ENCODE results near the gene NBEAL2.

Gene NBEAL2

DNA sequence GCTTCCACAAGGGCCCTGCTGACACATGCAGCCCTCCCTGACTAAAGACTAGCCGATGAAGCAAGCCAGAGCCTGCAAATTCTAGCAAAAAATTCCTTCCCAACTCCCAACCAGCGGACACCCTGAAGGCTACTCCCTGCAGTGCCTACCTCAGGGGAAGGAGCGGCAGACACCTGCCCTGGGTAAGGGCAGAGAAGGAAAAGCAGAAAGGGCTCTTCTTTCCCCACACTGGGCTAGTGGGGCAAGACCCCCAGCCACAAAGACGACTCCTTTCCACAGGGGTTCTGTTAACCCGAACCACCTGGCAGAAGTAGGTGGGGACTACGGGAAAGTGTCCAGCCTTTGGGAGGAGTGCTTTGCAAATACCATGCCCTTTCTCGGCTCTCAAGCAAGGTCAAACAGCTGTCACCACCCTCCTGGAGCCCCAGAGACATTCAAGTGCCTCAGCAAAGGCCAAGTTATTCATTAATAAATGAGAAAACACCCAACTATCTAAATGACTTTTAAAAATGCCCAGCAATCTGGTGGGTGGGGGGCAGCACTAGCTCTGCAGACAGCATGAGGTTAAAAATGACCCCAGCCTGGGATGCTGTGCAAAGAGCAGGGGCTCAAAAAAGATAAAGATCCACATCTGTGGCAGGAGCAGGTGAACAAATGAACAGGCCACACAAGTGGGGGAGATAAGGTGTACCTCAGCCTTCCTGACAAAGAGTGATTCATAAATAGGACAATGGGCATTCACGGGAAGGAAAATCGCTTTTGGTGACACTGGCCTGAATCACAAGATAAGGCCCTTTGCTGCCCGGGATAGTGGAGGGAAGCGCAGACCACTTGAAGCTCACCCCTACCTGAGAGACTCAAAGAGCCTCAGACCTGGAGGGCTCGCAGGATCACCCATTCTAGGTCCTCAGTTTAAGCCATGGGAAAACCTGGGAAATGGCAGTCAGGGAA lies 36.0 kb upstream of the NBEAL2 start:
- DNase-seq: no peak

DNA sequence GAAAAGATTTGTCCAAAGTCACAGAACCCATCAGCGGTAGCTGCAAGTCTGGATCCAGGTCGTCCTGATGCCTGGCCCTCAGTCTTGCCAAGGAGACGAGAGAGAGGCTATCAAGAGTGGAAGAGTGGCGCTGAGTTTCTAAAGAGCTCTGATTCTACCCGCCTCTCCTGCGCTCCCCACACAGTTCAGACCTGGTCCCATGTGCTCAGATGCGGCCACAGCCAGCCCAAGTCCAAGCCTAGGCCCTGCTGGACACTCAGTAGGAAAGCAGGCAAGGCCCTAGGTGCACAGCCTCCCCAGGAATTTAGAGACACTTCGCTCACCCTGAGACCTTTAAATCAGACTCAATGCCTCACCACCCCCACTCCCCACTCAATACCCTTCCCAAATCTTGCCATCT lies 35.3 kb upstream of the NBEAL2 start:
- no peak for DNase-seq

DNA sequence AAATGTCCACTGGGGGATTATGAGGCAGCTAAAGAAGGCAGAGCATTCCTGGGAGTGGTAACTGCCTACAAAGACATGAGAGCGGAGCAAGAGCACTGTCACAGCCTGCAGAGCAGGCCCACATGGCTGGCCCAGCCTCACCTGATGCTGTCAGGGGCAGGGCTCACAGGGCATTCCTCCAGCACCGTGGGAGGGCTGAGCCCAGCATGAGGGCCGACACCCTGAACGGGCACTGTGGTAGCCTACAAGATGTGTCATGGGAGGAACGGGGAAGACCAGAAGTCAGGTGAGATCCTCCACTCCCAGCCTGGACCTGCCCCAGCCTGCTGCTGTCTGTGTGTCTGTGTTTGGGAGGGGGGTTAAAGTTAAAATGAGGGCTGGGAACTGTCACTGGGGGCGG lies 33.0 kb upstream of the NBEAL2 start:
- DNase-seq: no peak

DNA sequence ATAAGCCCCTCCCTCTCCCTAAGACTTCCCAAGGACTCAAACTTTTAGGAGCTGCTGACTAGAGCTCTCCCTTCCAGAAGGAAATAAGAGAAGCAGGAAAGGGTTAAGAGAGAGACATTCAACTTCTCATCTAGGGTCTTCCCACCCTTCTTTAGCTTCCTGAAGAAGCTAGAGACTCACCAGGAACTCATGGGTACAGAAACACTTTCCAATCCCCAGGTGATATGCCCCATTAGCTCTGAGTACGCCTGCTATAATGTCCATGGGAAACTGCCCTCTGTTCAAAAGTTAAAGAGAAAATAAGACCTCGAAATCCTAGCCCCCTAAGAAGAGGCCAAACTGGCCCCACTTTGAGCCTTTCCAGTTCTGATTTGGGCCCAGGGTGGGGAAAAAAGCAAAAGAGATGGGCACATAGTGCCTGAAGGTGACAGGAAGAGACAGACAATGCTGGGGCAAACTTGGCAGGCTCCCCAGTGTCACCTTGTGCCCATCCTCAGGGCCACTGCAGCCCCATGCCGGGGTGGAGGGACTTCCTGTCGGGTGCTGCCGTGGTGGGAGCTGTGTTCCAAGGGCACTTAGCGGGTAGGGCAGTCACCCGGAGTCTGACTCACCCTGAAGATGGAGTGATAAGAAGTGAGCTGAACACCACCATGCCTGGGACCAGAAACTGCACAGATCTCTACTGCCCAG lies 32.5 kb upstream of the NBEAL2 start:
- peak; percentile 83 for DNase-seq

DNA sequence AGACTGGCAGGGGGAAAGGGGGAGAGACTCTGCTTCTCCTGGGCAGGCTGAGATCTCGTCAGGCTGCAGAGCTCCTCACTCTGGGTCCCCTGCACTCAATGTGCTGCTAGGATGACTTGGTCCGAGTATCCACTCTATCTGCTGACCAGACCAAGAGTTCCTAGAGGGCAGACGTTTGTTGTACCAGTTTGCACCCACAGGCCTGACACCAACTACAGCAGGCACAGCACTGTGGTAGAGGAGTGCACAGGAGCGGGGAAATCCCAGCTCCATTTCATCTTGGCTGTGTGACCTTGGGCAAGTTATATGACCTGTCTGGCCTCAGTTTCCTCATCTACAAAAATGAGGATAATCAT lies 31.9 kb upstream of the NBEAL2 start:
- peak; percentile 26 for DNase-seq

DNA sequence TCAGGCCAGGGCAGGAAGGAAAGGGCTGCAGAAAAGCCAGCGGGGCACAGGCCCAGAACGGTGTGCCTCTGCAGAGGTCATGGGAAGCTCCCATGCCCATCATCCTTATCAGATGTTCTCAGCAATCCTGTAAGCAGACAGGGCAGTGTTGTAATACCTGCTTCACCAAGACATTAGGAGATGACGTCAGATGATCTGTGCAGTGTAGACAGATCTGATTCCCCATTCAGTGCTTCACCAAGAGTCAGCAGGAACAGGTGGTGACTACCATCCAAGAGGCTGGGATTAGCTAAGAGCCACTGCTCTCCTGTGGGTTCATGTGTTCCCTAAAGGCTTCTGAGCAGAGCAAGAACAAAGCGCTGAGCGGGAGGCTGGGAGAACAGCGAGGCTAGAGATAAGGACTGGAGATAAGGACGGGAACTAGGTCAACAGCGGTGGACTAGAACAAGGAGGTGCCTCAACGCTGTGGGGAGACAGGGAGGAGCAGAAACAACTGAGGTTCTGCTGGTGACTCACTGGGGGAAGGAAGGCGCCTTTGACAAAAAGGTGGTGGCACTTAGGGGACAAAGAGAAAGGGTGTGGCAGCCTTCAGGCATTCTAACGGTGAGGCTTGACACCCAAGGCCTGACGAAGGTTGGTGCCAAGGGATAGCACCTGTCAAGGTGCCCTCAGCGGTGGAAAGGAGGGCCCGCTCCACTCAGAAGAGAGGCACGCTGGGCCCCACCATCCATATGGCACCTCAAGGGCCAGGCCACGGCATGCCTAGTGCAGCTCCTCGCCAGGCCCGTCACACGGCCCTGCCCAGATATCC lies 31.3 kb upstream of the NBEAL2 start:
- DNase-seq: peak; percentile 77

DNA sequence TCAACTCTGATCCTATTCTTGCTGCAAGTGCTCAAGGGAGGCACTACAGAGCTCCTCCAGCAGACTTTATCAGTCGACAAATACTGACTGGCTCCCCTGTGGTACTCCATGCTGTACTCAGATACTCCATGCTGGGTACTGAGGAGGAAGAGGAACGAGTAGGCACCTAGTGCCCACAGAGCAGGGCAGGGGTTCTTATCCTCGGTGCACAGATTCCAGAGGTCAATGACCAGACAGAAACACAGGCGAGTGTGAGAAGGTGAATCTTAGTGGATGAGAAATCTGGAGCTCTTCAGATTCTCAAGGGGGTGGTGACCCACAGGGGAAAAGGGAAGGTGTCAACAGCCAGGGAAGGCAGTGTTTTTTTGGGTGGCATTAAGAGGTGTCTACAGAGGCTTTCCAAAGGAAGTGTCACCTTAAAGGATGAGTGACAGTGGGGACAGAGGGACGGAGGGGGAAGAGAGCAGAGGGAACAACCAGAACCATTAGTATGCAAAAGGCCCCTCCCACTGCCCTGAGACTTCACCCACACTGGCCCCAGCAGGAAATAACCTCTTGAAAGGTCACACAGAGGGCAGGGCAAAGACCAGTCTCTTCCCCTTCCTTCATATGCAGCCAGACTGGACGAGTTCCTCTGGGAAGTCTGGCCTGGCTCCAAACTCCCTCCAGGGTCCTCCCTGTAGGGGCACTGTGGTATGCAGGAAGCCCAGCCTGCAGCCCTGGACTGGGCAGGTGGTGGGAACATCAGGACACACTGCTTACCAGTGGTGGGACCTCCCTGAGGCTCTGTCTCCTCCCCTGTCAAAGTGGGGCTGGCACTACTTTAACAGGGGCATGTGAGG lies 30.4 kb upstream of the NBEAL2 start:
- peak; percentile 33 for DNase-seq

DNA sequence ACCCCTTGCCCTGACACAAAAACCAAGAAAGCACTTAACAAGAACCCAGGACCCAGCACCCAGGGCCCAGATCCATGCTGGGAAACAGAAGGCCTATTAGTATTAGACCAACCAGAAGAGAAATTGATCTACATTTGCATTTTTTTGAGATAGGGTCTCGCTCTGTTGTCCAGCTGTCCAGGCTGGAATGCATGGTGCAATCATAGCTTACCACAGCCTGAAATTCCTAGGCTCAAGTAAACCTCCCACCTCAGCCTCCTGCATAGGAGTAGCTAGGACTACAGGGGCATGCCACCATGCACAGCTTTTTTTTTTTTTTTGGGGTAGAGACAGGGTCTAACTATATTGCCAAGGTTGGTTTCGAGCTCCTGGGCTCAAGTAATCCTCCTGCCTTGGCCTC lies 29.3 kb upstream of the NBEAL2 start:
- no peak for DNase-seq

DNA sequence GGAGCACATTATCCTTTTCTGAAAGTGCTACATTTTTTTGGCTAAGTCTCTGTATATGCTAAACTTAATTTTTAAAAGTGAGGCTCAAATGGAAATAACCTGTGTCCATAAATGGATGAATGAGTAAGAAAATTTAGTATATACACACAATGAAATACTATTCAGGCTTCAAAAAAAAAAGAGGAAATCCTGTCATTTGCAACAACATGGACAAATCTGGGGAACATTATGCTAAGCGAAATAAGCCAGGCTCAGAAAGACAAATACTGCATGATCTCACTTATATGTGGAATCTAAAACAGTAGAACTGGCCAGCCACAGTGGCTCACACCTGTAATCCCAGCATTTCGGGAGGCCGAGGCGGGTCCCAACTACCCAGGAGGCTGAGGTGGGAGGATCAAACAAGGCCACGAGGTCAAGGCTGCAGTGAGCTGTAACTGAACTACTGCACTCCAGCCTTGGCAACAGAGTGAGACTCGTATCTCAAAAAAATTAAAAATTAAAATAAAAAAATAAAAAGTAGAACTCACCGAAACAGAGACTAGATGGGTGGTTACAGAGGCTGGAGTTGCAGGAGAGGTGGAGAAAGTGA lies 28.7 kb upstream of the NBEAL2 start:
- DNase-seq: no peak

DNA sequence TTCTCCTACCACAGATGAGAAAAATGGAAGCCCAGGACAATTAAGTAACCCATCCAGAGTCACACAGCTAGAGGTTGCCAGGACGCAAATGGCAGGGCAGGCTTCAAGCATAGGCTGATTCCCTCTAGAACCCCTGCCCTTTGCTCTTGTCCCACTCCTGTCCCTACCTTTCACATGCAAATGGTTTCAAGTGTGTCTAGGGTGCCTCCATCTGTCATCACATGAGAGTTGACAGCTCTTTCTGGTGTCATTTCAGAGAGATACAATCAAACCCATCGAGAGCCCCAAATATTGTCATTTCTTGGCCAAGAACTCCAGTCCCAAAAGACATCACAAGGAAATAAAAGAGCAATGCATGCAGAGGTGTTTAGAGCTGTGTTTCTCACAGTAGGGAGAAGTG lies 26.7 kb upstream of the NBEAL2 start:
- no peak for DNase-seq

DNA sequence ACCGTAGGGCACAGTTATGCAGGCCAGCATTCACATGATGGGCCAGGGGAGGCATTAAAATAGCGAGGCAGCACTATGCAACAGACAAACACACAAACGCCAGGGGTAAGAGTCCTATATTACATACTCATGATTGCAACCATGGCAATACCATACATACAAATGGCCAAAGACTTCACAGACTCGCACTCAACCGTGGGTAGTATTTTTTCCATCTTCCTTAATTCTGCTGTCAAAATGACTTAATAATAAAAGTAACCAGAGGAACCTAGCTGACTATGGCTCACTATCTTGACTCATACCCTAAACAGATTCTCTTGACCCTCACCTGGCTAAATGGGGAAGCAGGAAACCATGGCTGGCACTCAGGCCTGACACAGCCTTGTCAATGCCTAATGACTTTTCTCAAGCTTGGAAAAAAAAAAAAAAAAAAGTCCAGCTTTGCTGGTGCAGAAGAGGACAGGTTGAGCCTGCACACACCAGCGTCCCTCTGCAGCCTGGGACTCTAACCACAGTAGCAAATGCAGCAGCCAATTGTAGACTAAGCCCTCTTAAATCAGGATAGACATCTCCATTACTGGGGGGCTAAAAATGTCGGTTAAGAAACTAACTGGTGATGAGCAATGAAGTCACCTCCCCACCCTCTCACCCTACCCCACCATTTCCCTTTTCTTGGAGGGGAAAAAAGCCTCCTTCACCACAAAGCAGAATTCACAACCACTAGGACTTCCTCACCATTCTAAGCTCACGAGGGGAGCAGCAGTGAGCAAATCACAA lies 26.0 kb upstream of the NBEAL2 start:
- DNase-seq: peak; percentile 33

DNA sequence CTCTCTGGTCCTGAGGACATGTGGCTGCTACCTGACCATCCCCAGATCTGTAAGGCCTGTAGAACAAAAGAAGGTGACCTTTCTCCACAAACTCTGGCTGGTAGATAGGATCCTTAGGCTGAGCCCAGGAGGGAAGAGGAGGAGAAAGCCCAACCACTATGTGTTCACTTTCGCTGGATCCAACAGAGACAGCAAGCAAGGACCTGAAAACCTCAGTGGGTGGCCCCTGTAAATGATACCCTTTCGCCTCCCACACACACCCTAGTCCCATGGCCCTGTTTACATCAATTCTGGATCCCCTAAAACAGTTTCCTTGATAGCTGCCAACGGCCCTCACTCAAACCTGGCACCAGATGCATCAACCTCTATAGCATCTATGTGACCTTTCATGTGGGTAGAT lies 25.3 kb upstream of the NBEAL2 start:
- DNase-seq: no peak

DNA sequence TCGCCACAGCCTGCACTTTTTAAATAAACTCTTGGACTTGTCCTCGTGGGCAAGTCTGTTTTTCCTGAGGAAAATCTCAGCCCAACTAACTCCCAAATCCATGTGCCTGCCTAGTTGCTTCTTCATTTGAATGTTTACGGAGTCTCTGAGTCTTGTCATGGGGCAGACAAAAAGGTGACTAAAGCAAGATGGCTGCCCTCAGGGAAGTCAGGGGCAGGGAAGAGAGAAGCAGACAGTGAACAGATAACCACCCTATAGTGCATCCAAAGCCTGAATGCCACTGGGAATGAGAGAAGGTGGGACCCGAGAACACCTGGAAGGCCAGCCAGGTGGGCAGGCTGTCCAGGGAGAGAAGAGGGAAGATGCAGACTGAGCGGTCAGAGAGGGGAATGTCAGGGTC lies 24.3 kb upstream of the NBEAL2 start:
- no peak for DNase-seq

DNA sequence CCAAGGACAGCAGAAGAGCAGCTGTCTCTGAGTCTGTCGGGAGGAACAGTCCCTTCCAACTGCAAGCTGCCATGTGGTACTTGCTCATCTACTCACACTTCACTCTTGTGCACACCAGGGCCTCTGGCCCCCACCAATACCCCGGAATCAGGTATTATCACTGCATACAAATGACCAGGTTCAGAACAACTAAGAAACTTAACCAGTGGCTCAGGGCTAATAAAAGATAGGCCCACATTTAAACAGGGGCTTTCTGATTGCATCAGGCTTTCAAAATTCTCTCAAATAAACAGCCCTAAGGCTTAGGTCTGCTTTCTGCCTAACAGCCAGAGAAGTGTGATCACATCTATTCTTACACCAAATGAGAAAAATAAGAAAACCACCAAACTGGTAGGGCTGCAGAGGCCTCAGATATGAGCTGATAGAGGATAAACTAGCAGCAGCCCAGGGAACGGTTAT lies 23.6 kb upstream of the NBEAL2 start:
- DNase-seq: peak; percentile 31

DNA sequence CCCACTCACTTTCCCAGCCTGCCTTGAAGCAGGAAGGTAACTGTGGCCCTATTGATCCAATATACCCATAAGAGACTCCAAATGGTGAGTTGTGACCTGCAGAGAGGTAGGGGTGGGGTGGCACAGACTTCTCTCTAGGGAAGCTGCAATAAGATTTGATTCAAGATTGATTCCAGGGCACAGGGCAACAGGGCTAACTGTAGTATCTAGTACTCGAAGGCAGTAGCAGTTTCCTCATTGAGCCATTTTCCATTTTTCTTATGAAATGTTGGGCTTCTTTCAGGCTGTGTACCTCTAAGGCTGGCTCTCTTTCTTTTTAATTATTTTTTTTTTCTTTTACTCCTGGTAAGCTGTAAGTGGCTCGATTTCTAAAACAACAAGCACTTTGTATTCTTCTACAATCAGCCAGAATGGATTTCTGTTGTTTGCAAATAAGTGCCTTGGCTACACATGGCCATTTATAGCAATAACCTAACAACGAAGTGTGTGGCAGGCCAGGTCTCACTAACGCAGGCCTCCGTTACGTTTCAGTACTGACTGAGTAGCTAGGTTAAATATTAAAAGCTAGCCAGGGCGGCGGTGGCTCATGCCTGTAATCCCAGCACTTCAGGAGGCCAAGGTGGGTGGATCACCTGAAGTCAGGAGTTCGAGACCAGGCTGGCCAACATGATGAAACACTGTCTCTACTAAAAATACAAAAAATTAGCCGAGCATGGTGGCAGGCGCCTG lies 22.2 kb upstream of the NBEAL2 start:
- no peak for DNase-seq

DNA sequence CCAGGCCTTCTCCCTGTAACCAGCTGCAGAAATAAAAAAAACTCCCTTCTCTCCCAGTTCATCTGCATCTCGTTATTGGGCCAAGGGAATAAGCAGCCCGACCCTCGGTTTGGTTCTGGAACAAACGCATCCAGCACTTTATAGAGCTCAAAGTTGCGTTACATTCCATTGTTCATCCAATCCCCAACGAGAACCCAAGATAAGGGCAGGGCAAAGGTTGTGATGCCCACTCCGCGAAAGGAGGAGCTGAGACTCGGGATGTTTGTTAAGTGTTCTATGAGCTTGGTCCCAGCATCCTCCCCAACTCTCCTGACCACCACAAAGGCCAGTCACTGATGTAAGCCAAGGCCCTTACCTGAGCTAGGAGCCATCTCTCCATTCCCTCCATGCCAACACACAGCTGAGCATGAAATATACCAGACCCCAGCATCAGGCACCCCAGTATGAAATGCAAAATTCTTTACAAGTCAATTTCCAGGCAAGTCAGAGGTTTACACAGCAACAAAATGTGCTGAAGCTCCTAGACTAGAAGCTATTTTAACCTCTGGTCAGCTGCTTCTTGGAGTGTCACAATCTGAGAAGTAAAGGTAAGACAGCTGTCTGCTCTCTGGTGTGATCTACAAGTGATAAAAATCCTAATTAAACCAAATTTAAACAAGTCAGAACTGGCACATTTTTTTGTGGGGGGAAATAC lies 20.9 kb upstream of the NBEAL2 start:
- no peak for DNase-seq

DNA sequence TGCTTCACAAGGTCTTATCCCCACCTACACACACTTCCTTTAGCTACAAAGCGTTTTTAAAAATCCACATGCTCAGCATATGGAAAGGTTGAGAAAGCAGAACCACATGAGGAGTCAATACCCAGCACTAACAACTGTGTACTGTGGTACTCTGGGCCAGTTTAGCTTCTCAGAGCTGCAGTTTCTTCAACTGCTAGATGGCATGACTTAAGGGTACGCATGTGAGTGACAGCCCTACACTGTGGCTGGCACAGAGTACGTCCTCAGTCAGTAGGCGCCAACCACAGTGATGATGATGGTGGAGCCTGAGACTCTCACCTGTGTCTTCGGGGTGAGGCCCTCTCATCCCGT lies 20.3 kb upstream of the NBEAL2 start:
- DNase-seq: peak; percentile 50

DNA sequence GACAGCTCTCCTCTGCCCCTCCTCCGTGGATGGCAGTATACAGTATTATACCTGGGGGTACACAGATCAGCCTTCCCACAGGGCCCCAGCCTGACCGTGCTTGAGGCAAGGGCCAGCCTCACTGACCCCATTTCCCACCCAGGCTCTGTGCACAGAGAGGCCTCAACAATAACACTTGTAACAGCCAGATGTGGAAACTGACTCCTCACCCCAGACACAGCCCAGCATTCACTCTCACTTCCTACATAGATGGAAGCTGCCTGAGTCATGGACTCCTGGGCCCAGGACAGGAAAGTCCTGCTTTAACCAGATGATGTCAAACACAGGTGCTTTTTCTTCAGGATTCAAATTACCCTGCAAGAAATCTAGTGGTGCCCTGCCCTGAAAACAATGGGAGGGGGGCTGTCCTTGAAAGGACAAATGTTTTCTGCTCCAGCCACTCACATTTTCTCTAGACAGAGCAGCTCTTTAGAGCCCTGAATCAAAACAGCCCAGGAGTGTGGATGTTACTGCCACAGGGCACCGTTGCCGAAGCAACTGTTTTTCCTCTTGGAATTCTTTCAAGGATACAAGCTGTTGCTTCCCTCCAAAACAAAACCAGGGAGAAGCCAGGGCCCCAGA lies 19.3 kb upstream of the NBEAL2 start:
- no peak for DNase-seq

DNA sequence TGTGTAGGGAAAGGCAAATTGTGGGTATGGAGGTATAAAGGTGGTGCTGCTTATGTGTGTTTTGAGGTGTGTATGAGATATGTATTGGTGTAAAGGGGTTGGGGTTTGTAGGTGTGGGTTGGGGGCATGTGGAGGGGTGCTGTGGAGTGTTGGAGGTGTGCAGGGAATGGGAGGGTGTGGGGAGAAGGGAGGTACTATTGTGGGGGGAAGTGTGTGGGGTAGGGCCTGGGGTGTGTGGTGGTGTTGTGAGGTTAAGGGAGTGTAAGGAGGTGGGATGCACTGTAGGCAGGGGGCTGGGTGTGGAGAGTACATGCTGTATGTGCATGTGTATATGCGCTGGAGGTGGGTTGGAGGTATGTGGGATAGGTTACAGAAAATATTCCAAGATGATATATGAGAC lies 18.6 kb upstream of the NBEAL2 start:
- no peak for DNase-seq

DNA sequence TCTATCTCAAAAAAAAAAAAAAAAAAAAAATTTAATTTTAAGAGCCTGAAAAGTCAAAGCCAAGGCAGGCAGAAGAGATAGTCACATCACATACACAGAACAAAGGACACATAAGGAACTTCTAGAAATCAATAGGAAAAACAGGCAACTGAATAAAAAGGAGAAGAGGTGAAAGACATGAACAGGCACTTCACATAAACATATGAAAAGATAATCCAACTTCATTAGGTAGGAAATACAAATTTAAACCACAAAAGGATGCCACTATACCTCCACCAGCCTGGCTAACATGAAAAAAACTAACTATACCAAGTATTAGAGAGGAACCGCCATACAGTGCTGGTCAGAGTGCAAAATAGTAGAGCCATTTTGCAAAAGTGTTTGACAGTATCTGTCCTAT lies 17.0 kb upstream of the NBEAL2 start:
- DNase-seq: no peak
